HG02852 (cell line): ENCODE measurements around the gene INPP4A.
A peak's percentile ranks its signal among the peaks of the same experiment; 100 is the strongest.

Source experiments
- ATAC-seq: cut with Tn5 transposase; IDR thresholded peaks from one replicate; pipeline ENCODE4 v1.9.1; 2021; ENCODE audit warnings: mild to moderate bottlenecking, moderate library complexity; ENCODE audit not compliant: unreplicated experiment

The INPP4A gene

GRCh38 chr2:98459496-98460175 is 15.0 kb downstream of the INPP4A start:
- ATAC-seq = no peak

DNA sequence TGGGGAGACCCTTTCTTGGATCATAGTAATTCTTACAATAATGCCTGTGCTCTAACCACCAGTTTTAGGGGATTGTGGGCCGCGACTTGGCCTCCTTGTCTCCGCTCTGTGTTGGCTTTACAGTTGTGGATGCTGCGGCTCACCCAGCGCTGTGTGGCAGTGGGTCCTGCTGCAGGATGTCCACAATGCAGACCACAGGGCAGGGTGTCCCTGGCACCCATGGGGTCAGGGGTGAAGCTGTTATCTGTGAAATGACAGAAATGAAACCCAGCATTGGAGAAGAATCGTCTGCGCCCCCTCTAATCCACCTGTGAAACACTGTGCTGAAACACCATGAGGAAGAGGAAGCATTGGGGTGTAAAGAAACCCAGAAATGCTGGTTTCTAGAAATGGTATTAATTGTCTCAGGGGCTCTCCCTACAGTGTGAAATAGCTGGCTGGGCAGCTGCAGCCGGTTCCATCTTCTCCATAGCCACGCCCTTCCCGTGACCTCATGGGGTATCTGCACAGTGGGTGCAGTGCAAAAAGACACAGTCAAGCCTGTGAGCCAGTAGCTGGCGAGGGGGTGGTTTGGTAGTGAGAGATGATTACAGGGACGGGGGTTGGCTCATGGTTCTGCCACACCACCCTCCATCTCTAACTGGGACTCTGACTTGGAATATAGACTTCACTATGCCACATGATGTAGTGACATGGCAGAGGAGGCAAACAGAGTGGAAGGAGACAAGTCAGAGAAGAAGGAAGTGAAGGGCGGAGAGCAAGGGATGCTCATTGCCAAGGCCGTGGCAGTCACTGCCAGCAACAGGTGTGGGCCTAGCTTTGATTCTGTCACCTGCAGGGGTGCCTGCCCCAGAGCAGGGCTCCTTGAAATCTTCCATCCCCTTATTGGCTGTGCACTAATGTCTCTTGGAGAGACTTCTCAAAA is 16.2 kb downstream of the INPP4A start:
- peak; percentile 64 for ATAC-seq

DNA sequence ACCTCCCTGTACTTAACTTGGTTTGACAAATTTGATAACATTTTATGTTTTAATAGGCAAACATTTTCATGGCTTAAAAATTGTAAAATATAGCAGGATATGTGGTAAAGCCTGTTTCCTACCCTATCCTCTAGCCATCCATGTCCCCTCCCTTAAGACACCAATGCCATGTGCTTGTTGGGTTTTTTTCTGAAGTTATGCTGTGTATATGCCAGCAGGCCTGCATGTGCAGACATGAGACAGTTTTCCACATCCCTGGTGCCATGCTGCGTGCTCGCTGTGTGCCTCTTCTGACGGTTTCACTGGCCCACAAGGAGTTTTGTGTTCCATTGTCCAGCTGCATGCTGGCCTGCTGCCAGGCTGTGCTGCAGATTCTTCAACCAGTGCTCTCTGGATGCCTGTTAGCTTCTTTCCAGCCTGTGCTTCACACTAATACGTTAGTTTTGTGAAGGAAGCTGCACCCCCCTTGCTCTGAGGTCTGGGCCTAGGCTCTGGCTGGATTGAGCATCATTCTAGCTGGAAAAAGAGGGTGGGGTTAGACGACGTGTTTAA is 16.9 kb downstream of the INPP4A start:
- no peak for ATAC-seq

GRCh38 chr2:98463081-98463481 is 18.4 kb downstream of the INPP4A start:
- ATAC-seq = no peak

GRCh38 chr2:98463551-98463971 is 18.9 kb downstream of the INPP4A start:
- no peak for ATAC-seq

DNA sequence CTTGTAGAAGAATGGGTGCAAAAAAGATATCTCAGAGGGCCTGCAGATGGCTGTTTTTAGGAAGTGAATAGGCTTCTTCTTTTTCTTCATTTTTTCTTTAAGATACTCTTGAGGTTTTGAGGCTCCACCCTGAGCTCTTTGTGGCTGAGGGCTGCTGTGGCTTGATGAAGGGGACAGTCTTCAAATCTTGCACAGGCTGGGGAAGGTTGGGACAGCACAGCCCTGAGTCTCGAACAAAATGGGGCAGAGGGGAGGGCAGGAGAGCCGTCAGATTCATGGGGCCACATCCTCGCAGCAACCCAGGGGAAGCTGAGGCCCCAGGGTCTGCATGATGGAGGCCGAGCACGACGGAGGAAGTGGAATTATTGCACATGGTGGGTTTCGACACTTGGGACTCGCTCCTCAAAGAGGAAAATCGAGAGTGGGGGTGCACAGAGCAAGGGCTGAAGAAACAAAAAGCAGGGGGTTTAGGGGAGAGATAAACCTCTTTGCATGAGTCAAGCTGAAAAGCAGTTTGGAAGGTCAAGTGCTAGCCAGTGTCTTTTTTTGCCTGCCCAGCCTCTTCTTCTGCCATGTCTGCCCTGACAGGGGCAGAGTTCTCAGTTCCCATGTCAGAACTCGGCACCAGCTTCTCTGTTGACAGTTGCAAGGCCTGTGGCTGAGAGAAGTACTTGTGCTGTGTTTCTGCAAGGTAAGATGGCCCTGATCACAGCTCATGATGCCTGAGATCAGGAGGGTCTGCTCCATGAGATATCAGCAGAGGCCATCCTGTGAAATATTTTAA is 19.5 kb downstream of the INPP4A start:
- no peak for ATAC-seq

DNA sequence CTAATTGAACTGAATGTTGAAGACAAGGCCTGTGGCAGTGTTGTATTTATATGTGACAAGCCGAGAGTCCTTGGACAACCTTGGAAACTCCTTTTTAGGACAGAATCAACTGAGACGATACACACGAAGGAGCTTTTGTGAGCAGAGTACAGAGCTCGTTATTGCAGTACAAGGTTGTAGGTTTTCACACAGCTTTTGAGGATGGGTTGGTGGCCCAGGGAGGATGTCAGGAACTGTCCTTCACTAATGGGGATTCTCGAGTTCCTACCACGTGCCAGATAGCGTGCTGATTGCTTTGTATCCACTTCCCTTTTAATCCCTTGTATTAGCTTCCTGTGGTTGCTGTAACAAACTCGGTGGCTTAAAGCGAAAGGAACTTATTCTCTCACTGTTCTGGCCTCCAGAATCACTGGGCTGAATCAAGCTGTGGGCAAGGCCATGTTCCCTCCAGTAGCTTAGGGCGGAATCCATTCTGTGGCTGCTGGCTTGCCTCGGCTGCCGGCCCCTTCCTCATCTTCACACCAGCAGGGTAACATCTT is 20.2 kb downstream of the INPP4A start:
- ATAC-seq = peak; percentile 40

DNA sequence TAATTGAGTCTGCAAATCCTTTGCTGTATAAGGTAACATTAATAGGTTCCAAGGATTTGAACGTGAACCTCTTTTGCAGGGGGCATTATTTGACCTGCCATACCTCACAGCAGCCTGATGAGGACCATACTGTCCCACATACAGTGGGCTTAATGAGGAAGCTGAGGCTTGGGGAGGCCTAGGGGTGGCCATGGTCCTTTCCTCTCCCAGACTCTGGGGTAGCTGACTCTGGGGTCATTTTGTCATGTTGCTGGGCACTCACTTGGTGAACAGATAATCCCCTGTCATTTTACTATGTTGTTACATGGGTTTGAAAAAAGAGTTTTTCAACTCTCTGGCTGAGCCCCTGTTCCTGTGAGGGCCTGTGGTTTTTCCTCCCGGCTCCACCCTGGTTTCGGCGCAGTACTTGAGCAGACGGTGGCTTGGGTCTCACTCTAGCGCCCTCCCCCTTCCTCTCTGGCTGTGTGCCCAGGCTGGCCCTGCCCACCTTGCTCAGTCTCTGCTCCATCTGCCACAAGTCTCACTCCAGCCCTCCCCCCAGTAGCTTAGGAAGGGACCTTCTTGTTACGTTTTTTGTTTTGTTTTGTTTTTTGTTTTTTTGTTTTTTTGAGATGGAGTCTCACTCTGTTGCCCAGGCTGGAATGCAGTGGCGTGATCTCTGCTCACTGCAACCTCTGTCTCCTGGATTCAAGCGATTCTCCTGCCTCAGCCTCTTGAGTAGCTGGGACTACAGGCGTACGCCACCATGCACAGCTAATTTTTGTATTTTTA is 21.0 kb downstream of the INPP4A start:
- peak; percentile 20 for ATAC-seq

GRCh38 chr2:98467082-98467536 is 22.5 kb downstream of the INPP4A start:
- no peak for ATAC-seq

DNA sequence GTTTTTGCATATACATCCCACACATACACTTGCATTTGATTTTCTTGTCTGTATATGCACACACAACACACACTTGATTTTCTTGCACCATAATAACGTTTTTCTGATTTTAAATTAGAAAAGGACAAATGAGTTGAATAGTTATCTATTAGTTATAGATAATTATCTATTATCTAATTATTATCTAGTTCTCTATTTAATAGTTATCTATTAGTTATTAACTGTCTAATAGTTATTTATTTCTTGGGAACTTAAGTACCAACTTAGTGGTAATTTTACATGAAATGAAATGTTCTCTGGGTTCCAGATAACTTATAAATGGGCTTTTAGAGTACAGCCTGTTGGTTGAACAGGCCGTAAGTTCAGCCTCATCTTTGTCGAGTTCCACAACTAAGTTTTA is 23.0 kb downstream of the INPP4A start:
- ATAC-seq = no peak

DNA sequence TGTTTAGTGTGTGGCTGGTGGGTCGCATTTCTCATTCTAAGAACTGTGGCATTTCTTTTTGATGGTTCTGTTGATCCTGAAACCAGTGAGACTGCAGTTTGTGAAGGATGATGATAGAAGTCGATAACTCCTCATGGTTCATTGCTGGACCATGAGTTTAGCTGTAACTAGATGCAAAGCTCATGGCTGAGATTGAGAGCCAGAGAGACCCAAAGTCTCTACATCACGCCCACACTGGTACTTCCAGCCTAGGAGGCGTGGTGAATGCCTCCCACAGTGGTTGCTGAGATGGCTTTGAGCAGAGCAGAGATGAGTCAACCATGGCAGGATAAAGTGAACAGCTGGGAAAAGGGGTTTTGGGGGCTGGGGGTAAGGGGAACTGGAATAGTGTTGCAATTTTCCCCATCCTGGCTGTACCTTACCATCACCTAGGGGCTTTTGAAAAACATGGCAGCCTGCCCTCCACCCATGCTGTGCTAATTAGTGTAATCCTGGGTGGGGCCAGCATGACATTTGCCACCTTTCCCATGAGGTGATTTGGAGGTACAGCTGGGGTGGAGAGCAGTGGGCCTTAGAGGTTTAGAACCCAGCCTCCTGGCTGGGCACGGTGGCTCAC is 24.1 kb downstream of the INPP4A start:
- ATAC-seq = peak; percentile 53

GRCh38 chr2:98469862-98470544 is 25.3 kb downstream of the INPP4A start:
- no peak for ATAC-seq

DNA sequence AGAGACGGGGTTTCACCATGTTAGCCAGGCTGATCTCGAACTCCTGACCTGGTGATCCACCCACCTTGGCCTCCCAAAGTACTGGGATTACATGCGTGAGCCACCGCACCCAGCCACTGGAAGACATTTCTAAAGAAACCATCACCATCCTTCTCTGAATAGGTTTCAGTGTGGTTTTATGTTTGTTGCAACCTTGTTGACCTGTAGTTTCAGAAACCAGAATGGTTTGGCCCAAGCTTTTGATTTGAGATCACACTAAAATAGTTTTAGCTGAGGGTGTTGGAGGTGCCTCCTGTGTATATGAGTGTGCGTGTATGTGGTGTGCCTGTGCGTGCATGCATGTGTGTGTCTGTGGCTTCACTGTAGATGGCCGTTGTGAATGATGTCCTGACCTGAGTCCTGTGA is 26.2 kb downstream of the INPP4A start:
- peak; percentile 40 for ATAC-seq

DNA sequence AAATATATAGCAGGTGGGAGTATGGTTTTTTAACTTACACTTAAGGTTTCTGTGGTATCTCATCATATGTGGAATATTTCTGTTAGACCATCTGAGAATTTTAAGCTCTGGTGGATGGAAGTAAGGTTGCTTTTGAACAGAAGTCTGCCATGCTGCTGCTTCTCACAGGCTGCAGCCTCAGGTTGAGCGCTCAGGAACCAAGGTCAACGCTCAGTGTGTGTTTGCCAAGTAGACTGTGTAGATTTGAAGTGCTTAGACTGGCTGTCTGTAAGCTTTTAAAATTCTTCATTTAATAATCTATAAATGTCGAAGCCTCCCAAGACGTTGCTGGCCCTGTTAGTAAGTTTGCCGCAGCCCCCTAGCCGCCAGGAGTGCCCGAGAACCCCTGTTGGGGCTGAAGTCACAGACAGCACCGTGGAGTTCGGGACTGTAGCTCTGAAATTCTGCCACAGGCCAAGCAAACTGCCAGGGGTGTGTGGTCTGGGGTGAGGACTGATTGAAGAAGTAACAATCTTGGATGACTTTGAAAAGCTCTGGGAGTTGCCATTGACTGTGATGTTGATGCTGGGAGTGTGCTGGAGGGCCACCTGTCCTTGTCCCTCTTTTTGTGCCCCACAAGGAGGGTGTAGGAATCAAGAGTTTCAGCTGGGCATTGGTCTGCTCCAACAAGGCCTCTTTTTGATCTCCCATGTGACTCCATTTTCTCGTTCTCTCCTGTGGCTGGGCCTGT is 26.9 kb downstream of the INPP4A start:
- ATAC-seq = no peak

GRCh38 chr2:98472132-98472650 is 27.5 kb downstream of the INPP4A start:
- ATAC-seq = no peak

DNA sequence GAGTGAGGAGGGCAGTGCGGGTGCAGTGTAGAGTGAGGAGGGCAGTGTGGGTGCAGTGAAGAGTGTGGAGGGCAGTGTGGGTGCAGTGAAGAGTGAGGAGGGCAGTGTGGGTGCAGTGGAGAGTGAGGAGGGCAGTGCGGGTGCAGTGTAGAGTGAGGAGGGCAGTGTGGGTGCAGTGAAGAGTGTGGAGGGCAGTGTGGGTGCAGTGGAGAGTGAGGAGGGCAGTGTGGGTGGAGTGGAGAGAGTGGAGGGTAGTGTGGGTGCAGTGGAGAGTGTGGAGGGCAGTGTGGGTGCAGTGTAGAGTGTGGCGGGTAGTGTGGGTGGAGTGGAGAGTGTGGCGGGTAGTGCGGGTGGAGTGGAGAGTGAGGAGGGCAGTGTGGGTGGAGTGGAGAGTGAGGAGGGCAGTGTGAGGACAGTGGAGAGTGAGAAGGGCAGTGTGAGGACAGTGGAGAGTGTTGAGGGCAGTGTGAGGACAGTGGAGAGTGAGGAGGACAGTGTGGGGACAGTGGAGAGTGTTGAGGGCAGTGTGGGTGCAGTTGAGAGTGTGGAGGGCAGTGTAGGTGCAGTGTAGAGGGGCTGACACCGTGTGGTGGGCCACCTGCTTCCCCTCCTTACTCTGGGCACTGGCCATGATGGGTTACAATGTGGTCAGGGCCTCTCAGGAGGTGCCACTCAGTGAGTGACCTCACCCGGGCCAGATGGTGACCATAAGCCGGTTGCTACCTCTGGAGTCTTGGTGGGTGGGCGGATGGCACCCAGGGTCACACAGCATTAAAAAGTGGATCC is 28.5 kb downstream of the INPP4A start:
- no peak for ATAC-seq
